HepG2 (cell line): ENCODE results near the gene GSDMA. TPM values are rescaled to one million over a fixed set of nuclear protein-coding genes. Genes with fewer than 3 reads are reported as not detected.
A peak's percentile ranks its signal among the peaks of the same experiment; 100 is the strongest.

Source experiments
- ATM ChIP-seq: fragments of 450-650 bp; IDR thresholded peaks from 2 replicates; pipeline ENCODE4 v1.7.1; 2017; ENCODE audit warnings: mild to moderate bottlenecking, borderline replicate concordance
- ETV5 ChIP-seq: IDR thresholded peaks from 2 replicates; pipeline ENCODE4 v1.6.1; 2018; ENCODE audit warnings: missing biosample characterization, missing genetic modification reagents, inconsistent platforms, borderline replicate concordance
- GABPA ChIP-seq, 2 experiments: IDR thresholded peaks; 2 replicates each; pipeline ENCODE4 v1.6.1; 2011 to 2016; ENCODE audit warnings: low read depth in 2 of 2, low read length in 1 of 2, missing biosample characterization in 1 of 2, missing genetic modification characterization in 1 of 2
- LCORL ChIP-seq, 2 experiments: fragments of 450-650 bp in 1 of 2; sonication (generic) in 1 of 2; formaldehyde crosslinking in 1 of 2; IDR thresholded peaks; 2 replicates each; pipeline versions ENCODE4 v1.5.0 to v1.6.1; 2017 to 2020; ENCODE audit warnings: antibody characterized with exemption in 1 of 2, missing genetic modification reagents in 1 of 2
- ONECUT2 ChIP-seq: sonication (generic); formaldehyde crosslinking; IDR thresholded peaks from 2 replicates; pipeline ENCODE4 v1.4.0; 2020; ENCODE audit warnings: missing genetic modification reagents
- POGZ ChIP-seq: sonication (generic); formaldehyde crosslinking; IDR thresholded peaks from 2 replicates; pipeline ENCODE4 v1.4.0; 2020; ENCODE audit warnings: mild to moderate bottlenecking, missing genetic modification reagents
- SIX1 ChIP-seq: sonication (generic); formaldehyde crosslinking; IDR thresholded peaks from 2 replicates; pipeline ENCODE4 v1.4.0; 2020; ENCODE audit warnings: missing genetic modification reagents, borderline replicate concordance
- STAT6 ChIP-seq: sonication (generic); formaldehyde crosslinking; IDR thresholded peaks from 2 replicates; pipeline ENCODE4 v1.4.0; 2020; ENCODE audit warnings: missing genetic modification reagents, mild to moderate bottlenecking, borderline replicate concordance
- TBX2 ChIP-seq: sonication (generic); formaldehyde crosslinking; IDR thresholded peaks from 2 replicates; pipeline ENCODE4 v1.5.0; 2020; ENCODE audit warnings: missing genetic modification reagents, mild to moderate bottlenecking, borderline replicate concordance
- TCF7 ChIP-seq: sonication (generic); IDR thresholded peaks from 2 replicates; pipeline ENCODE4 v1.6.1; 2016; ENCODE audit warnings: antibody characterized with exemption, low read depth
- TEAD2 ChIP-seq: sonication (generic); formaldehyde crosslinking; IDR thresholded peaks from 2 replicates; pipeline ENCODE4 v1.9.0; 2021; ENCODE audit warnings: missing genetic modification reagents
- ZBTB2 ChIP-seq: sonication (generic); formaldehyde crosslinking; IDR thresholded peaks from 2 replicates; pipeline ENCODE4 v1.8.0; 2022; ENCODE audit warnings: low read depth, missing genetic modification reagents
- ZFX ChIP-seq: sonication (generic); formaldehyde crosslinking; IDR thresholded peaks from 2 replicates; pipeline ENCODE4 v1.4.0; 2020; ENCODE audit warnings: mild to moderate bottlenecking, low read depth, missing genetic modification reagents, moderate library complexity
- ZNF17 ChIP-seq: sonication (generic); formaldehyde crosslinking; IDR thresholded peaks from 2 replicates; pipeline ENCODE4 v1.5.0; 2020; ENCODE audit warnings: mild to moderate bottlenecking, missing genetic modification reagents
- ZNF260 ChIP-seq: sonication (generic); formaldehyde crosslinking; IDR thresholded peaks from 2 replicates; pipeline ENCODE4 v1.4.0; 2020; ENCODE audit warnings: missing genetic modification reagents, low read depth, mild to moderate bottlenecking, borderline replicate concordance
- ZNF263 ChIP-seq: sonication (generic); formaldehyde crosslinking; IDR thresholded peaks from 2 replicates; pipeline ENCODE4 v1.4.0; 2020; ENCODE audit warnings: missing genetic modification reagents
- ZNF441 ChIP-seq: sonication (generic); formaldehyde crosslinking; IDR thresholded peaks from 2 replicates; pipeline ENCODE4 v1.7.0; 2021; ENCODE audit warnings: missing genetic modification reagents, borderline replicate concordance
- ZNF577 ChIP-seq: sonication (generic); formaldehyde crosslinking; IDR thresholded peaks from 2 replicates; pipeline ENCODE4 v1.4.0; 2020; ENCODE audit warnings: mild to moderate bottlenecking, low read depth, missing genetic modification reagents, borderline replicate concordance
- ZNF607 ChIP-seq: sonication (generic); formaldehyde crosslinking; IDR thresholded peaks from 2 replicates; pipeline ENCODE4 v1.5.1; 2020; ENCODE audit warnings: missing genetic modification reagents, mild to moderate bottlenecking, borderline replicate concordance
- ZNF616 ChIP-seq: sonication (generic); formaldehyde crosslinking; IDR thresholded peaks from 2 replicates; pipeline ENCODE4 v1.5.0; 2020; ENCODE audit warnings: low read depth, mild to moderate bottlenecking, missing genetic modification reagents
- ZNF703 ChIP-seq: sonication (generic); formaldehyde crosslinking; IDR thresholded peaks from 2 replicates; pipeline ENCODE4 v1.5.1; 2020; ENCODE audit warnings: missing genetic modification reagents, mild to moderate bottlenecking, moderate library complexity, borderline replicate concordance
- ZNF766 ChIP-seq: sonication (generic); formaldehyde crosslinking; IDR thresholded peaks from 2 replicates; pipeline ENCODE4 v1.5.0; 2020; ENCODE audit warnings: missing genetic modification reagents, borderline replicate concordance
- ZNF768 ChIP-seq: sonication (generic); formaldehyde crosslinking; IDR thresholded peaks from 2 replicates; pipeline ENCODE4 v1.4.0; 2020; ENCODE audit warnings: missing genetic modification reagents
- polyA plus RNA-seq, 8 experiments: library from polyadenylated mRNA; depleted of rRNA in 3 of 8; stranded (reverse) in 7 of 8; unstranded in 1 of 8; fragments of >200 nt; fragmentation: Illumina TruSeq in 4 of 8; extraction: Trizol in 4 of 8; gene quantifications; 2 replicates each; pipeline versions ENCODE4 v1.2.1 to v1.2.3, GENCODE V29; 2011 to 2016; ENCODE audit warnings: low read depth in 4 of 8, missing spikeins in 1 of 8, mixed read lengths in 1 of 8; ENCODE audit not compliant: insufficient read depth in 1 of 8
- total RNA-seq, 5 experiments: library from RNA; depleted of rRNA; stranded (reverse); fragments of >200 nt; fragmentation: Illumina TruSeq; extraction: Trizol; gene quantifications; 2 replicates each; pipeline ENCODE4 v1.2.3, GENCODE V29; 2016; ENCODE audit warnings: low read depth in 1 of 5
- TF ChIP-seq, protein P1 (sequence below): sonication (generic); formaldehyde crosslinking; IDR thresholded peaks from 2 replicates; pipeline ENCODE4 v1.8.1; 2023; ENCODE audit warnings: mild to moderate bottlenecking, missing genetic modification reagents

GSDMA gene
- total and polyA plus RNA-seq, 2 of the 13 experiments (the other 11 are each of a cell fraction or from before 2014, with no cell fraction given) = not detected

DNA sequence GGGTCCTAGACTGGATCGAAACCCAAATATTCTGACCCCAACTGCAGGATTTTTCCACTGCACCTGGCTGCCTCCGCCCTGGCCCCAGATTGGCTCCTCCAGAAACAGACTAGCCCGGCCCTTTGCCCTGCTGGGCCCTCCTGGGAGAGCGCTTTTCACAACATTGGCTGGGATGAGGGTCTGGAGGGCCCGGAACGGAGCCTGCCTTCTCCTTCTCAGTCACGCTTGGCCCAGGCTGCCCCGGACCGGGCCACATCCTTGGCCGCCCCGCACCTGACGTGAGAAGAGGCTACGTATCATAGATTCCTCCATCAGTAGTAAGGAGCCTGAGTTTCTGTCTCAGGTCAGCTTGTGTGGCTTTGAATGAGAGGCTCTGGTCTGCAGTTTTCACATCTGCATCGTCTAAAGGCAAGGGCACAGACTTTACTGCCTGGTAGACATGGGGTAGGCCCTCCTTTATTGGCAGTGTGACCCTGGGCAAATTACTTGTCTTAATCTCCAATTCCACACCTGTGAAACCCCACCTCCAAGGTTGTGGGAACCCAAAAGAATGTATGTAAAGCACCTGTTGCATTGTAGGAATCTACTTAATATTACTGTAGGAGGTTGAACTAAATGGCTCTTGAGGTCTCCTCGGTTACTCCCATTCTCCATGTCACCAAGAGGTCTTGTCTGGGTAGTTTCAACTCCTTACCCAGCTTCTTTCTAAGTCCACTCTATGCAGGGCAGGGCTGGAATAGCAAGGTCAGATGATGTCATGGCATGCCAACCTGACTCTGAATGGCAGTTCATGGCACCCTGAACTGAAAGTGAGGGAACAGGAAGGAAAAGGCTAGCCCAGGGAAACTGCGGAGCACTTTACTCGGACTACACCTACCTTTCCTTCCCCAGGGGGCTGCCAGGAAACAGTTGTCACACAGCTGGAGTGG lies 34.6 kb upstream of the GSDMA start (continued):
- TF ChIP-seq SIX1 (CRISPR knock-in tag) (no peak), POGZ (no peak), ZNF441 (peak; percentile 64), ZNF263 (CRISPR knock-in tag) (peak; percentile 11; the same call in 1 of the 2 replicates), ONECUT2 (CRISPR knock-in tag) (no peak), TBX2 (CRISPR knock-in tag) (no peak; the same call in 1 of the 2 replicates), ZFX (CRISPR knock-in tag) (peak; percentile 82), ZBTB2 (CRISPR knock-in tag) (no peak), GABPA (IDR thresholded peaks at IDR 0.05; ENCODE audit: low read depth, low read length) (no peak), GABPA (CRISPR knock-in tag; IDR thresholded peaks at IDR 0.05; ENCODE audit: low read depth) (no peak), LCORL (IDR thresholded peaks at IDR 0.05) (no peak), LCORL (CRISPR knock-in tag; IDR thresholded peaks at IDR 0.05) (peak; percentile 68), ZNF577 (CRISPR knock-in tag) (no peak), ZNF703 (CRISPR knock-in tag) (no peak; the same call in 1 of the 2 replicates), ATM (no peak), ZNF17 (CRISPR knock-in tag) (no peak), ZNF607 (CRISPR knock-in tag) (0 out of 2 replicates have a peak, but pooled peaks have one; percentile 61), TCF7 (no peak), ZNF768 (CRISPR knock-in tag) (peak; percentile 66), TEAD2 (CRISPR knock-in tag) (no peak), ETV5 (no peak), STAT6 (CRISPR knock-in tag) (no peak), ZNF766 (CRISPR knock-in tag) (no peak), ZNF260 (CRISPR knock-in tag) (no peak), ZNF616 (CRISPR knock-in tag) (no peak)
- TF ChIP-seq, protein P1, sequence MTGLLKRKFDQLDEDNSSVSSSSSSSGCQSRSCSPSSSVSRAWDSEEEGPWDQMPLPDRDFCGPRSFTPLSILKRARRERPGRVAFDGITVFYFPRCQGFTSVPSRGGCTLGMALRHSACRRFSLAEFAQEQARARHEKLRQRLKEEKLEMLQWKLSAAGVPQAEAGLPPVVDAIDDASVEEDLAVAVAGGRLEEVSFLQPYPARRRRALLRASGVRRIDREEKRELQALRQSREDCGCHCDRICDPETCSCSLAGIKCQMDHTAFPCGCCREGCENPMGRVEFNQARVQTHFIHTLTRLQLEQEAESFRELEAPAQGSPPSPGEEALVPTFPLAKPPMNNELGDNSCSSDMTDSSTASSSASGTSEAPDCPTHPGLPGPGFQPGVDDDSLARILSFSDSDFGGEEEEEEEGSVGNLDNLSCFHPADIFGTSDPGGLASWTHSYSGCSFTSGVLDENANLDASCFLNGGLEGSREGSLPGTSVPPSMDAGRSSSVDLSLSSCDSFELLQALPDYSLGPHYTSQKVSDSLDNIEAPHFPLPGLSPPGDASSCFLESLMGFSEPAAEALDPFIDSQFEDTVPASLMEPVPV = peak; percentile 81
